Measurements from ENCODE around the gene PIAS1.
"Not testable (repeated sequence)": the region's sequence is repeated elsewhere in the genome, so short reads cannot be mapped to it uniquely, and the experiment has no call there.

Gene PIAS1

GRCh38 chr15:68145706-68146105 is 91.6 kb downstream of the PIAS1 start:
- Histone ChIP-seq H3K36me3 (ENCODE audit: control insufficient read depth, insufficient read depth, low read length) (no peaks in the 10 kb centered on the region), H3K9me3 (ENCODE audit: control insufficient read depth, low read length) (no peaks in the 10 kb centered on the region), H3K27me3 (ENCODE audit: control insufficient read depth, insufficient read depth, low read length) (no peaks in the 10 kb centered on the region), H3K9ac (ENCODE audit: low read length) (no peak overlapping the region), H3K4me3 (ENCODE audit: low read length) (no peak overlapping the region), H3K4me1 (ENCODE audit: control insufficient read depth, insufficient read depth, low read length) (peaks cover 4% of the 10 kb centered on the region)

- Histone ChIP-seq H3K27me3 (ENCODE audit: control insufficient read depth, insufficient read depth, low read length) (no peaks in the 10 kb centered on the region), H3K9me3 (ENCODE audit: control insufficient read depth, low read length) (no peaks in the 10 kb centered on the region), H3K9ac (ENCODE audit: low read length) (no peak overlapping the region), H3K36me3 (ENCODE audit: control insufficient read depth, insufficient read depth, low read length) (no peaks in the 10 kb centered on the region), H3K4me3 (ENCODE audit: low read length) (no peak overlapping the region), H3K4me1 (ENCODE audit: control insufficient read depth, insufficient read depth, low read length) (no peaks in the 10 kb centered on the region)
These were observed 93.9 kb downstream of the PIAS1 start for GRCh38 chr15:68148039-68148438.

GRCh38 chr15:68149059-68149458 is 94.9 kb downstream of the PIAS1 start:
- H3K9ac ChIP-seq (ENCODE audit: low read length) = no peak overlapping the region
- no peaks in the 10 kb centered on the region for H3K9me3 ChIP-seq (ENCODE audit: control insufficient read depth, low read length)
- H3K4me1 ChIP-seq (ENCODE audit: control insufficient read depth, insufficient read depth, low read length) = no peaks in the 10 kb centered on the region
- H3K36me3 ChIP-seq (ENCODE audit: control insufficient read depth, insufficient read depth, low read length) = no peaks in the 10 kb centered on the region
- no peaks in the 10 kb centered on the region for H3K27me3 ChIP-seq (ENCODE audit: control insufficient read depth, insufficient read depth, low read length)
- no peak overlapping the region for H3K4me3 ChIP-seq (ENCODE audit: low read length)

GRCh38 chr15:68150187-68150586 is 96.1 kb downstream of the PIAS1 start:
- no peaks in the 10 kb centered on the region for H3K4me1 ChIP-seq (ENCODE audit: control insufficient read depth, insufficient read depth, low read length)
- H3K4me3 ChIP-seq (ENCODE audit: low read length) = no peak overlapping the region
- no peak overlapping the region for H3K9ac ChIP-seq (ENCODE audit: low read length)
- no peaks in the 10 kb centered on the region for H3K27me3 ChIP-seq (ENCODE audit: control insufficient read depth, insufficient read depth, low read length)
- no peaks in the 10 kb centered on the region for H3K36me3 ChIP-seq (ENCODE audit: control insufficient read depth, insufficient read depth, low read length)
- no peaks in the 10 kb centered on the region for H3K9me3 ChIP-seq (ENCODE audit: control insufficient read depth, low read length)

GRCh38 chr15:68151277-68151676 is 97.2 kb downstream of the PIAS1 start:
- Histone ChIP-seq H3K4me3 (ENCODE audit: low read length) (no peak overlapping the region), H3K27me3 (ENCODE audit: control insufficient read depth, insufficient read depth, low read length) (no peaks in the 10 kb centered on the region), H3K4me1 (ENCODE audit: control insufficient read depth, insufficient read depth, low read length) (no peaks in the 10 kb centered on the region), H3K36me3 (ENCODE audit: control insufficient read depth, insufficient read depth, low read length) (no peaks in the 10 kb centered on the region), H3K9ac (ENCODE audit: low read length) (no peak overlapping the region), H3K9me3 (ENCODE audit: control insufficient read depth, low read length) (no peaks in the 10 kb centered on the region)

GRCh38 chr15:68152342-68152741 is 98.2 kb downstream of the PIAS1 start:
- Histone ChIP-seq H3K36me3 (ENCODE audit: control insufficient read depth, insufficient read depth, low read length) (no peaks in the 10 kb centered on the region), H3K4me1 (ENCODE audit: control insufficient read depth, insufficient read depth, low read length) (no peaks in the 10 kb centered on the region), H3K27me3 (ENCODE audit: control insufficient read depth, insufficient read depth, low read length) (no peaks in the 10 kb centered on the region), H3K9ac (ENCODE audit: low read length) (no peak overlapping the region), H3K9me3 (ENCODE audit: control insufficient read depth, low read length) (no peaks in the 10 kb centered on the region), H3K4me3 (ENCODE audit: low read length) (no peak overlapping the region)

GRCh38 chr15:68154923-68155559 is 100.9 kb downstream of the PIAS1 start:
- Histone ChIP-seq H3K27me3 (ENCODE audit: control insufficient read depth, insufficient read depth, low read length) (no peaks in the 10 kb centered on the region), H3K9ac (ENCODE audit: low read length) (no peak overlapping the region), H3K4me1 (ENCODE audit: control insufficient read depth, insufficient read depth, low read length) (no peaks in the 10 kb centered on the region), H3K9me3 (ENCODE audit: control insufficient read depth, low read length) (no peaks in the 10 kb centered on the region), H3K4me3 (ENCODE audit: low read length) (no peak overlapping the region), H3K36me3 (ENCODE audit: control insufficient read depth, insufficient read depth, low read length) (no peaks in the 10 kb centered on the region)

- Histone ChIP-seq H3K27me3 (ENCODE audit: control insufficient read depth, insufficient read depth, low read length) (no peaks in the 10 kb centered on the region), H3K9me3 (ENCODE audit: control insufficient read depth, low read length) (no peaks in the 10 kb centered on the region), H3K4me3 (ENCODE audit: low read length) (no peak overlapping the region), H3K4me1 (ENCODE audit: control insufficient read depth, insufficient read depth, low read length) (no peaks in the 10 kb centered on the region), H3K36me3 (ENCODE audit: control insufficient read depth, insufficient read depth, low read length) (no peaks in the 10 kb centered on the region), H3K9ac (ENCODE audit: low read length) (no peak overlapping the region)
These were observed 103.0 kb downstream of the PIAS1 start for GRCh38 chr15:68157074-68157473.

GRCh38 chr15:68158046-68158628 is 104.0 kb downstream of the PIAS1 start:
- Histone ChIP-seq H3K4me3 (ENCODE audit: low read length) (no peak overlapping the region), H3K9ac (ENCODE audit: low read length) (no peak overlapping the region), H3K27me3 (ENCODE audit: control insufficient read depth, insufficient read depth, low read length) (no peaks in the 10 kb centered on the region), H3K36me3 (ENCODE audit: control insufficient read depth, insufficient read depth, low read length) (no peaks in the 10 kb centered on the region), H3K4me1 (ENCODE audit: control insufficient read depth, insufficient read depth, low read length) (no peaks in the 10 kb centered on the region), H3K9me3 (ENCODE audit: control insufficient read depth, low read length) (no peaks in the 10 kb centered on the region)

GRCh38 chr15:68163191-68163590 is 109.1 kb downstream of the PIAS1 start:
- H3K4me3 ChIP-seq (ENCODE audit: low read length) = no peak overlapping the region
- H3K9me3 ChIP-seq (ENCODE audit: control insufficient read depth, low read length) = no peaks in the 10 kb centered on the region
- H3K4me1 ChIP-seq (ENCODE audit: control insufficient read depth, insufficient read depth, low read length) = no peaks in the 10 kb centered on the region
- H3K27me3 ChIP-seq (ENCODE audit: control insufficient read depth, insufficient read depth, low read length) = no peaks in the 10 kb centered on the region
- no peaks in the 10 kb centered on the region for H3K36me3 ChIP-seq (ENCODE audit: control insufficient read depth, insufficient read depth, low read length)
- no peak overlapping the region for H3K9ac ChIP-seq (ENCODE audit: low read length)

- H3K9me3 ChIP-seq (ENCODE audit: control insufficient read depth, low read length) = no peaks in the 10 kb centered on the region
- H3K4me3 ChIP-seq (ENCODE audit: low read length) = no peak overlapping the region
- H3K9ac ChIP-seq (ENCODE audit: low read length) = no peak overlapping the region
- H3K27me3 ChIP-seq (ENCODE audit: control insufficient read depth, insufficient read depth, low read length) = no peaks in the 10 kb centered on the region
- no peaks in the 10 kb centered on the region for H3K4me1 ChIP-seq (ENCODE audit: control insufficient read depth, insufficient read depth, low read length)
- H3K36me3 ChIP-seq (ENCODE audit: control insufficient read depth, insufficient read depth, low read length) = no peaks in the 10 kb centered on the region
These were observed 112.7 kb downstream of the PIAS1 start for GRCh38 chr15:68166847-68167246.

- H3K9me3 ChIP-seq (ENCODE audit: control insufficient read depth, low read length); H3K27me3 ChIP-seq (ENCODE audit: control insufficient read depth, insufficient read depth, low read length); H3K4me3 ChIP-seq (ENCODE audit: low read length); H3K4me1 ChIP-seq (ENCODE audit: control insufficient read depth, insufficient read depth, low read length); H3K9ac ChIP-seq (ENCODE audit: low read length); H3K36me3 ChIP-seq (ENCODE audit: control insufficient read depth, insufficient read depth, low read length): not testable (repeated sequence)
These were observed 117.9 kb downstream of the PIAS1 start for GRCh38 chr15:68172037-68172436.

GRCh38 chr15:68173119-68173518 is 119.0 kb downstream of the PIAS1 start:
- Histone ChIP-seq H3K4me1 (ENCODE audit: control insufficient read depth, insufficient read depth, low read length) (no peaks in the 10 kb centered on the region), H3K9me3 (ENCODE audit: control insufficient read depth, low read length) (no peaks in the 10 kb centered on the region), H3K36me3 (ENCODE audit: control insufficient read depth, insufficient read depth, low read length) (peaks cover 5% of the 10 kb centered on the region), H3K4me3 (ENCODE audit: low read length) (no peak overlapping the region), H3K9ac (ENCODE audit: low read length) (no peak overlapping the region), H3K27me3 (ENCODE audit: control insufficient read depth, insufficient read depth, low read length) (no peaks in the 10 kb centered on the region)
